Measurements from ENCODE around the gene GLIS1. TPM values are rescaled to one million over a fixed set of nuclear protein-coding genes. Genes with fewer than 3 reads are reported as not detected.

GLIS1 gene
- total RNA-seq, 1 experiment from 2014 or later = 0.13 TPM

DNA sequence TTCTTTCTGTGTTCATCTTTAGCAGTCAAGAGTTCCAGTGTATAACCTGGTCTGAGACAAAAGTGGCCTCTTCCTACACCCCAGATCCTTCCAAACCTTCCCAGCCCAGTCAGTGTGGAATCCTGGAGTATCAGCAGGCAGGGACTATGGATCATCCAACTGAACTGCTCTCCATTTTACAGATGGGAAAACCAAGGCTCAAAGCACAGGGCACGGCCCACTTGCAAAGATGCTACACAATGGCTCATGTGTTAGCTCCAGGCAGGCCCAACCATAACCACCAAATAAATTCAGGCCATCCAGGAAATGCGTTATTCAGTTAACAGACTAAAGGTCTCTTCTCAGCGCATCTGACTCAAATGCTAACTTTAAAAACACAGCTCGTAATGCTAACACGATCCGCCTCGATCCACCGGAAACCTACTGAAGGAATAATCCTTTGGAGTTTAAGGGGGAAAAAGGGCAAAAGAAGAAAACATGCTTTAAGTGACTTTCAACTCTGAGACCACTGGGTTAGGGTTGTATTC is 7.1 kb downstream of the GLIS1 start:
- ChIA-PET POLR2A (ENCODE audit: low non-redundant PET) (no interaction called here), CTCF (no interaction called here)
- Histone ChIP-seq H3K9me3 (ENCODE audit: low read depth, low read length, poor library complexity, severe bottlenecking) (no peaks in the 10 kb centered on the region), H3K27me3 (replicated peaks; ENCODE audit: insufficient read depth, low read depth, low read length, poor library complexity) (peaks cover 16% of the 10 kb centered on the region), H3K4me3 (ENCODE audit: low read depth, low read length, poor library complexity, severe bottlenecking) (no peak overlapping the region), H3K4me1 (ENCODE audit: insufficient read depth, low read length, poor library complexity, severe bottlenecking) (no peaks in the 10 kb centered on the region), H3K36me3 (ENCODE audit: insufficient read depth, low read length, poor library complexity, severe bottlenecking) (no peaks in the 10 kb centered on the region), H3K27ac (ENCODE audit: low read depth, low read length, poor library complexity, severe bottlenecking) (no peak overlapping the region)
- TF ChIP-seq, protein P1, sequence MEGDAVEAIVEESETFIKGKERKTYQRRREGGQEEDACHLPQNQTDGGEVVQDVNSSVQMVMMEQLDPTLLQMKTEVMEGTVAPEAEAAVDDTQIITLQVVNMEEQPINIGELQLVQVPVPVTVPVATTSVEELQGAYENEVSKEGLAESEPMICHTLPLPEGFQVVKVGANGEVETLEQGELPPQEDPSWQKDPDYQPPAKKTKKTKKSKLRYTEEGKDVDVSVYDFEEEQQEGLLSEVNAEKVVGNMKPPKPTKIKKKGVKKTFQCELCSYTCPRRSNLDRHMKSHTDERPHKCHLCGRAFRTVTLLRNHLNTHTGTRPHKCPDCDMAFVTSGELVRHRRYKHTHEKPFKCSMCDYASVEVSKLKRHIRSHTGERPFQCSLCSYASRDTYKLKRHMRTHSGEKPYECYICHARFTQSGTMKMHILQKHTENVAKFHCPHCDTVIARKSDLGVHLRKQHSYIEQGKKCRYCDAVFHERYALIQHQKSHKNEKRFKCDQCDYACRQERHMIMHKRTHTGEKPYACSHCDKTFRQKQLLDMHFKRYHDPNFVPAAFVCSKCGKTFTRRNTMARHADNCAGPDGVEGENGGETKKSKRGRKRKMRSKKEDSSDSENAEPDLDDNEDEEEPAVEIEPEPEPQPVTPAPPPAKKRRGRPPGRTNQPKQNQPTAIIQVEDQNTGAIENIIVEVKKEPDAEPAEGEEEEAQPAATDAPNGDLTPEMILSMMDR (conservative IDR thresholded peaks at IDR 0.05; ENCODE audit: low read depth, low read length) = no peak
- TF ChIP-seq EZH2 (IDR thresholded peaks at IDR 0.05; ENCODE audit: borderline replicate concordance, low read depth, low read length, poor library complexity, severe bottlenecking) = no peak
- DNase-seq (ENCODE audit: low spot score) = no peak
- intact Hi-C loops (cut with micrococcal nuclease; ENCODE audit: unreplicated experiment) = no loop called here
- BruUV-seq (replicated peaks) = no TSS peak

DNA sequence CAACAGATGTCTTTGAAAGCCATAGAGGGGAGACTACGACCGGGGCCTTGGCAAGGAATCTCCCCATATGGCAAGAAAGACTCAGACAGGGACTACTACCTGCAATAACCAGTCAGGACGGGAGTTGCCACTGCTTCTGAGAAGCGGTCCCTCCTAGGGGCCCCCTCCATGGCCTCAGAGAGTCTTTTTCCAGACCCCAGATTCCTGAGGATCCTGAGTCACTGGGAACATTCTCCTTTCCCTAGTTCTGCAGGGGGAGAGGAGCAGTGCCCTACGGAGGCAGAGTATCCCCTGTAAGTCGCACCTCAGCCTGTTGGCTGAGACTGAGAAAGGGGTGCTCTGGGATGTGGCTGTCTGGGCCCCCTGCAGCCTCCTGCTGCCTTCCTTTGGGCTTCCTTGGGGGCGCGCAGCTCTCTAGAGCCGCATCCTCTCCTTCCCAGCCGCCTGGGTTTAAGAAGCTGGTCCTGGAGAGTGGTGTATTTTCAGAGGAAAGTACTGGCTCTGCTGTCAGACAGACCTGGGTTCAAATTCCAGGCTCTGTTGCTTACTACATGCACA is 7.8 kb downstream of the GLIS1 start:
- no peaks in the 10 kb centered on the region for H3K9me3 ChIP-seq (ENCODE audit: low read depth, low read length, poor library complexity, severe bottlenecking)
- no peaks in the 10 kb centered on the region for H3K36me3 ChIP-seq (ENCODE audit: insufficient read depth, low read length, poor library complexity, severe bottlenecking)
- H3K27me3 ChIP-seq (replicated peaks; ENCODE audit: insufficient read depth, low read depth, low read length, poor library complexity) = peaks cover 9% of the 10 kb centered on the region
- intact Hi-C loops (cut with micrococcal nuclease; ENCODE audit: unreplicated experiment) = no loop called here
- no peaks in the 10 kb centered on the region for H3K4me1 ChIP-seq (ENCODE audit: insufficient read depth, low read length, poor library complexity, severe bottlenecking)
- BruUV-seq (replicated peaks) = no TSS peak
- no peak for DNase-seq (ENCODE audit: low spot score)
- ChIA-PET POLR2A (ENCODE audit: low non-redundant PET) (no interaction called here), CTCF (no interaction called here)
- no peak overlapping the region for H3K4me3 ChIP-seq (ENCODE audit: low read depth, low read length, poor library complexity, severe bottlenecking)
- TF ChIP-seq, protein P1 (conservative IDR thresholded peaks at IDR 0.05; ENCODE audit: low read depth, low read length) = no peak
- TF ChIP-seq EZH2 (IDR thresholded peaks at IDR 0.05; ENCODE audit: borderline replicate concordance, low read depth, low read length, poor library complexity, severe bottlenecking) = no peak
- H3K27ac ChIP-seq (ENCODE audit: low read depth, low read length, poor library complexity, severe bottlenecking) = no peak overlapping the region

DNA sequence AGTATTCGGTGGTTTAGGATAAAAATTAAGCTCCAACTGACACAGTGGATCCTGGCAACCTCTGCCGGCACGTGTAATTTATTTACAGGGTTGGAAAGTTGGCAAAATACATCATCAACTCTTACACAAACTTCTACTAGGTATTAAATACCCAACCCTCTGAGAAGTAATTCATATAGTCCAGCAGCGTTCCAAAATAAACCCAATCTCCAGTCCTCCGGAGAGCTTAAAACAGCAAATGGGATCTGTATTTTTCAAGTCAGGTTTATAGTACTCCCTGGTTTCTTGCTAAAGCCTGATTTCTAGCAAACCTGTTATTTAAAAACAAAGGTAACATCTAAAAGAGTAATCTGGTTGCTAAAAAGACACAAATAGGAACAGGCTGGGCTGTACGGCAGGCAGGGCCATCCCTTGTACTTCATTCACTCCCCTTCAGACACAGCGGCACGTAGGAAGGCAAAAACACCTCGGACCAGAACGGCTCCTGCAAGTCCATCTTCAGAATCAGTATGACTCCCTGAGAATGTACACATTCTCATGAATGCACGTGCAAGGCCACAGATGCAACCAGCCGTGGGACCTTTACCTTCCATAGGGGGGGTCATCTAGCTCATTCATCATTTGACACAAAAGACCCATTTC is 8.6 kb downstream of the GLIS1 start:
- CTCF ChIA-PET = no interaction called here
- no TSS peak for BruUV-seq (replicated peaks)
- TF ChIP-seq EZH2 (IDR thresholded peaks at IDR 0.05; ENCODE audit: borderline replicate concordance, low read depth, low read length, poor library complexity, severe bottlenecking) = no peak
- TF ChIP-seq, protein P1 (conservative IDR thresholded peaks at IDR 0.05; ENCODE audit: low read depth, low read length) = no peak
- H3K9me3 ChIP-seq (ENCODE audit: low read depth, low read length, poor library complexity, severe bottlenecking) = no peaks in the 10 kb centered on the region
- POLR2A ChIA-PET (ENCODE audit: low non-redundant PET) = no interaction called here
- H3K4me1 ChIP-seq (ENCODE audit: insufficient read depth, low read length, poor library complexity, severe bottlenecking) = no peaks in the 10 kb centered on the region
- H3K27ac ChIP-seq (ENCODE audit: low read depth, low read length, poor library complexity, severe bottlenecking) = no peak overlapping the region
- no peaks in the 10 kb centered on the region for H3K36me3 ChIP-seq (ENCODE audit: insufficient read depth, low read length, poor library complexity, severe bottlenecking)
- peaks cover 2% of the 10 kb centered on the region for H3K27me3 ChIP-seq (replicated peaks; ENCODE audit: insufficient read depth, low read depth, low read length, poor library complexity)
- intact Hi-C loops (cut with micrococcal nuclease; ENCODE audit: unreplicated experiment) = no loop called here
- no peak for DNase-seq (ENCODE audit: low spot score)
- H3K4me3 ChIP-seq (ENCODE audit: low read depth, low read length, poor library complexity, severe bottlenecking) = no peak overlapping the region

All from A673 (cell line).